KMS-11 (cell line): ENCODE measurements around the gene IRF2BP2.
"Not testable (repeated sequence)": the region's sequence is repeated elsewhere in the genome, so short reads cannot be mapped to it uniquely, and the experiment has no call there.

Experiments used
- H2AFZ ChIP-seq: fragments of 200-600 bp; sonication (generic); 2 replicates; pipeline ENCODE4 v1.6.1; 2016; ENCODE audit warnings: antibody characterized with exemption, mixed run types, low read depth
- H3K27ac ChIP-seq: fragments of 200-600 bp; sonication (generic); 2 replicates; pipeline ENCODE4 v1.6.1; 2016; ENCODE audit warnings: mild to moderate bottlenecking, mixed run types
- H3K27me3 ChIP-seq: fragments of 200-600 bp; sonication (generic); 2 replicates; pipeline ENCODE4 v1.6.1; 2017; ENCODE audit warnings: mild to moderate bottlenecking, low read depth, mixed run types, moderate library complexity; ENCODE audit not compliant: insufficient read depth
- H3K36me3 ChIP-seq: fragments of 200-600 bp; sonication (generic); 2 replicates; pipeline ENCODE4 v1.6.1; 2017; ENCODE audit warnings: mild to moderate bottlenecking, mixed run types; ENCODE audit not compliant: insufficient read depth
- H3K4me1 ChIP-seq: fragments of 200-600 bp; sonication (generic); 2 replicates; pipeline ENCODE4 v1.6.1; 2016; ENCODE audit warnings: mild to moderate bottlenecking, low read depth, mixed run types; ENCODE audit not compliant: poor library complexity, severe bottlenecking
- H3K4me2 ChIP-seq: fragments of 200-600 bp; sonication (generic); 2 replicates; pipeline ENCODE4 v1.7.0; 2016; ENCODE audit warnings: mild to moderate bottlenecking, mixed run types
- H3K4me3 ChIP-seq: fragments of 200-600 bp; sonication (generic); IDR thresholded peaks from 2 replicates; pipeline ENCODE4 v1.6.1; 2017; ENCODE audit warnings: low read depth, low read length, mixed read lengths; ENCODE audit not compliant: insufficient read depth
- H3K79me2 ChIP-seq: fragments of 200-600 bp; sonication (generic); 2 replicates; pipeline ENCODE4 v1.6.1; 2016; ENCODE audit warnings: low read depth, mixed run types; ENCODE audit not compliant: insufficient read depth
- H3K9ac ChIP-seq: fragments of 200-600 bp; sonication (generic); 2 replicates; pipeline ENCODE4 v1.6.1; 2016; ENCODE audit warnings: mild to moderate bottlenecking, mixed run types
- H4K20me1 ChIP-seq: fragments of 200-600 bp; sonication (generic); 2 replicates; pipeline ENCODE4 v1.6.1; 2016; ENCODE audit warnings: mild to moderate bottlenecking, mixed run types; ENCODE audit not compliant: insufficient read depth
- TF ChIP-seq, protein P1 (sequence below): fragments of 200-600 bp; sonication (generic); conservative IDR thresholded peaks from 2 replicates; pipeline ENCODE4 v1.6.1; 2017; ENCODE audit warnings: low read depth, mild to moderate bottlenecking, antibody characterized with exemption, low read length, moderate library complexity, mixed read lengths

IRF2BP2 gene

DNA sequence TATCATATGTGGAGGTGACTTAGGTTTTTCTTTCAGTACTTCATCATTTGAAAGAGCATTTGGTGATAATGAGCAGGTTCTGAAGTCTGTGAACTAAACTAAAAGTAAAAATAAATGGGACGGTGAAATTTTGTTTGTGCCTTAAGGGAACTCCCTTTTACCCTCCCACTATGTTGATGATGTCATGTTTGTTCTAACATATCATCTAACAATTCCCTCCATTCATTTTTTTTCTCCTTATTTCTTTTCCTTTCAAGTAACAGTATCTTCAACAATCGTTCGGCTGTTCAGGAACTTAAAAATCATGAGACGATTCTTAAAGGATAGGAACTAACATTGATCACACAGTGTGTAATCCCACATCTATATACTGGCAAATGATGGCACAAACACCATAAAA is 30.0 kb upstream of the IRF2BP2 start:
- H3K79me2 ChIP-seq = no peaks in the 10 kb centered on the region
- H3K27me3 ChIP-seq = no peaks in the 10 kb centered on the region
- no peaks in the 10 kb centered on the region for H3K4me1 ChIP-seq
- H3K4me2 ChIP-seq = no peak overlapping the region
- no peak overlapping the region for H3K4me3 ChIP-seq
- no peak overlapping the region for H3K9ac ChIP-seq
- no peaks in the 10 kb centered on the region for H4K20me1 ChIP-seq
- no peaks in the 10 kb centered on the region for H3K36me3 ChIP-seq
- TF ChIP-seq, protein P1, sequence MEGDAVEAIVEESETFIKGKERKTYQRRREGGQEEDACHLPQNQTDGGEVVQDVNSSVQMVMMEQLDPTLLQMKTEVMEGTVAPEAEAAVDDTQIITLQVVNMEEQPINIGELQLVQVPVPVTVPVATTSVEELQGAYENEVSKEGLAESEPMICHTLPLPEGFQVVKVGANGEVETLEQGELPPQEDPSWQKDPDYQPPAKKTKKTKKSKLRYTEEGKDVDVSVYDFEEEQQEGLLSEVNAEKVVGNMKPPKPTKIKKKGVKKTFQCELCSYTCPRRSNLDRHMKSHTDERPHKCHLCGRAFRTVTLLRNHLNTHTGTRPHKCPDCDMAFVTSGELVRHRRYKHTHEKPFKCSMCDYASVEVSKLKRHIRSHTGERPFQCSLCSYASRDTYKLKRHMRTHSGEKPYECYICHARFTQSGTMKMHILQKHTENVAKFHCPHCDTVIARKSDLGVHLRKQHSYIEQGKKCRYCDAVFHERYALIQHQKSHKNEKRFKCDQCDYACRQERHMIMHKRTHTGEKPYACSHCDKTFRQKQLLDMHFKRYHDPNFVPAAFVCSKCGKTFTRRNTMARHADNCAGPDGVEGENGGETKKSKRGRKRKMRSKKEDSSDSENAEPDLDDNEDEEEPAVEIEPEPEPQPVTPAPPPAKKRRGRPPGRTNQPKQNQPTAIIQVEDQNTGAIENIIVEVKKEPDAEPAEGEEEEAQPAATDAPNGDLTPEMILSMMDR = no peak
- no peak overlapping the region for H3K27ac ChIP-seq
- no peak overlapping the region for H2AFZ ChIP-seq

DNA sequence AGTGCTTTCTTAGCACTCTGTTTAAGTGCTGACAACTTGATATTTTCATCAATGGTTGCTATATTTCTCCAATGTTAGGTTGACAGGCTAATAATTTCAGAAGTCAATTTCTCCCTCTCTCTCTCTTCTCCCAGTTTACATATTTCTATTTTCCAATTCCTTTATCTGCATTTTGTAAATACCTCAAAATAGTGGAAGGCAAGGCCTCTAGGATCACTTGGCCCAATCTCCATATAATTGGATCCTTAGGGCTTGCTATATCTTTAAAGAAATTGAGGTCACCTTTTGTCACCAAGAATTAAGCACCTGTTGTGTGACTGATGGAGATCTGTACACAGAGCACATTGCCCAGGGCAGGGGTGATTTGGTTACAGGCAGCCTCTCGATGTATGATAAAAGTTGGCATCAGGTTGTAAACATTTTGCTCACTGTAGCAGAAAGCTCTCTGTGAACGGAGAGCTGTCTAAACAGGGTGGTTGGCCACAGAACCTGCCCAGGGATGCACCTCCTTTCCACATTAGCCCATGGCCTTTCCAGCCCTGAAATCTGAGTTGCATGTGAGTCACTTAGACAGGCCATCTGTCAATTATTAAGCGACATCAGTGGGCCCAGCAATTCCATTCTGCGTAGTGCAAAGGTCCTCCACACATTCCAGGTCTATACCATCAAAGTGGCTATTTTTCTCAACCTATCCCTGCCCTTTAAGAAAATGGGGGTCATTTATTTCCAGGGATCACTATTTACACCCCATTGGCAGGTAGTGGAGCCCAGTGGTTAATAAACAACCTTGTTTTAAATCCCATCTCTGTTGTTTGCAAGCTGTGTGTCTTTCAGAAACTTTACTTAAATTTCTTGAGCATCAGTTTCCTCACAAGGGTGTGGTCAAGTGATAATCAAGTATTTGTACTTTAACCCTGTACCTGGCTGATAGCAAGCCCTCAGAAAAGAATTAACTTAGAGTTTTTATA is 29.1 kb upstream of the IRF2BP2 start:
- no peak overlapping the region for H3K27ac ChIP-seq
- TF ChIP-seq, protein P1 = no peak

DNA sequence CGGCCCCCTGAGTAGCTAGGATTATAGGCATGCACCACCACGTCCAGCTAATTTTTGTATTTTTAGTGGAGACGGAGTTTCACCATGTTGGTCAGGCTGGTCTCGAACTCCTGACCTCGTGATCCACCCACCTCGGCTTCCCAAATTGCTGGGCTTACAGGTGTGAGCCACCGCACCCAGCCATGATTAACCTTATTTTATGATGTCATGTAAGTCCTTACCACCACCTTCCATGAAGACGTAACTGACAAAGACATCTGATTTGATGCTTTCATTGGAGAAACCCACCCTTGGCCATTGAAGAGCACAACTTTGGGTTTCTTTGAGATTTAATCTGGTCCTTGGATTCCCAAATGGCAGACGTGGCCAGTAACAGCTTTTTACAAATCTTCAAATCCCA is 24.9 kb upstream of the IRF2BP2 start:
- H3K9ac ChIP-seq, H4K20me1 ChIP-seq, H3K4me2 ChIP-seq, H3K27me3 ChIP-seq, H3K4me1 ChIP-seq, H3K27ac ChIP-seq, H3K36me3 ChIP-seq, H2AFZ ChIP-seq, H3K4me3 ChIP-seq, H3K79me2 ChIP-seq: not testable (repeated sequence)

More for the DNA sequence above, 29.1 kb upstream of the IRF2BP2 start:
- Histone ChIP-seq H3K9ac (no peak overlapping the region), H4K20me1 (no peaks in the 10 kb centered on the region), H3K79me2 (no peaks in the 10 kb centered on the region), H3K4me3 (no peak overlapping the region), H2AFZ (no peak overlapping the region), H3K4me1 (no peaks in the 10 kb centered on the region), H3K36me3 (no peaks in the 10 kb centered on the region), H3K4me2 (no peak overlapping the region), H3K27me3 (no peaks in the 10 kb centered on the region)

DNA sequence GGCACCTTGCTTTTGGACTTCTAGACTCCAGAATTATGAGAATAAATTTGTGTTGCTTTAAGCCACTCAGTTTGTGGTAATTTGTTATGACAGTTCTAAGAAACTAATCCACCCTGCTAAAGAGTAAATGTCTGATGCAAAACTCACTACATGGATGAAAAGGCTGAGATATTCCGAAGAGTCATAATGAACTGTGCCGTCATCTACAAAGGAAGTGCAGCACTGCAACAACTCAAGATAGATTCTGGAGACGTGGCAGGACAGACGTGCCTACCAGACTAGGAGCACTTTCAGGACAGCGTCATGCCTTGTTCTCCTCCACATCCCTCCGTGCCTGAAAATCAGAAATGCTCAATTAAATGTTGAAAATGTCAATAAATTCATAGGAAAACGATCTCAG is 24.4 kb upstream of the IRF2BP2 start:
- TF ChIP-seq, protein P1 = no peak

More for the DNA sequence above, 24.4 kb upstream of the IRF2BP2 start:
- no peak overlapping the region for H3K4me2 ChIP-seq
- H4K20me1 ChIP-seq = no peaks in the 10 kb centered on the region
- H3K27ac ChIP-seq = no peak overlapping the region
- no peak overlapping the region for H3K4me3 ChIP-seq
- H3K9ac ChIP-seq = no peak overlapping the region
- no peak overlapping the region for H2AFZ ChIP-seq
- H3K27me3 ChIP-seq = no peaks in the 10 kb centered on the region
- no peaks in the 10 kb centered on the region for H3K79me2 ChIP-seq
- no peaks in the 10 kb centered on the region for H3K4me1 ChIP-seq
- no peaks in the 10 kb centered on the region for H3K36me3 ChIP-seq
